CD4-positive, alpha-beta memory T cell (primary cell): ENCODE measurements around the gene KRTAP10-2. TPM values are rescaled to one million over a fixed set of nuclear protein-coding genes. Genes with fewer than 3 reads are reported as not detected.

ENCODE experiments used
- CTCF ChIA-PET: fragments of 350-600 bp; sonication (Branson Sonifier 250); formaldehyde crosslinking; loops from one replicate; lab custom pipeline; 2021; ENCODE audit warnings: inconsistent platforms; ENCODE audit not compliant: partially characterized antibody; lab: Charles Lee
- POLR2A ChIA-PET: fragments of 350-600 bp; sonication (Branson Sonifier 250); formaldehyde crosslinking; loops from one replicate; lab custom pipeline; 2021; ENCODE audit not compliant: partially characterized antibody; lab: Charles Lee
- DNase-seq, 5 donors: peaks; one replicate each; pipeline versions ENCODE4 v3.0.0 to v3.0.0-alpha.2; 2020 to 2022; ENCODE audit warnings: mixed read lengths in 1 of 5
- H3K27ac ChIP-seq: one replicate; pipeline ENCODE4 v1.7.0; 2013; ENCODE audit warnings: low read depth, low read length
- H3K27me3 ChIP-seq: 2 replicates; pipeline ENCODE4 v1.7.0; 2013; ENCODE audit warnings: mild to moderate bottlenecking, low read length, moderate library complexity; ENCODE audit not compliant: insufficient read depth
- H3K36me3 ChIP-seq: 2 replicates; pipeline ENCODE4 v1.7.0; 2013; ENCODE audit warnings: mild to moderate bottlenecking, low read length, moderate library complexity; ENCODE audit not compliant: insufficient read depth
- H3K4me1 ChIP-seq: 2 replicates; pipeline ENCODE4 v1.7.0; 2013; ENCODE audit warnings: mild to moderate bottlenecking, low read length, moderate library complexity; ENCODE audit not compliant: insufficient read depth
- H3K4me3 ChIP-seq, 2 donors: one replicate each; pipeline ENCODE4 v1.7.0; 2013; ENCODE audit warnings: low read length in 2 of 2, mild to moderate bottlenecking in 1 of 2
- H3K9me3 ChIP-seq, 2 donors: one replicate each; pipeline ENCODE4 v1.7.0; 2013; ENCODE audit warnings: low read length in 2 of 2, control low read depth in 1 of 2; ENCODE audit not compliant: control insufficient read depth in 1 of 2
- H3K27ac Mint-ChIP-seq, 7 donors: one replicate each; pipeline ENCODE4 v1.8.0; 2020 to 2021; ENCODE audit warnings: mixed read lengths in 7 of 7, mild to moderate bottlenecking in 6 of 7, inconsistent platforms in 3 of 7, moderate library complexity in 3 of 7
- H3K27me3 Mint-ChIP-seq, 2 donors: one replicate each; pipeline ENCODE4 v1.8.0; 2020 to 2021; ENCODE audit warnings: mixed read lengths in 2 of 2
- H3K36me3 Mint-ChIP-seq, 2 donors: one replicate each; pipeline ENCODE4 v1.8.0; 2020 to 2021; ENCODE audit warnings: mixed read lengths in 2 of 2, inconsistent platforms in 1 of 2, mild to moderate bottlenecking in 1 of 2
- H3K4me1 Mint-ChIP-seq, 4 donors: one replicate each; pipeline ENCODE4 v1.8.0; 2020 to 2021; ENCODE audit warnings: mixed read lengths in 4 of 4, mild to moderate bottlenecking in 1 of 4
- H3K4me3 Mint-ChIP-seq, 8 donors: one replicate each; pipeline ENCODE4 v1.8.0; 2020 to 2021; ENCODE audit warnings: mixed read lengths in 8 of 8, mild to moderate bottlenecking in 7 of 8, moderate library complexity in 6 of 8, inconsistent platforms in 3 of 8
- H3K9me3 Mint-ChIP-seq, 8 donors: one replicate each; pipeline ENCODE4 v1.8.0; 2020 to 2021; ENCODE audit warnings: mixed read lengths in 8 of 8, mild to moderate bottlenecking in 5 of 8, inconsistent platforms in 3 of 8, moderate library complexity in 1 of 8
- intact Hi-C: fragments of 100-400 bp; cut with micrococcal nuclease; formaldehyde crosslinking; loops from one replicate; pipeline ENCODE4 v1.15.1; 2023
- polyA plus RNA-seq, 2 donors: library from polyadenylated mRNA; unstranded; fragments of 300-500 nt; fragmentation: Illumina TruSeq; gene quantifications; one replicate each; pipeline ENCODE4 v1.2.3, GENCODE V29; 2021
- total RNA-seq, 2 experiments: library from RNA; stranded (reverse); gene quantifications; one replicate each; pipeline ENCODE4 v1.2.3, GENCODE V29; 2021

Gene KRTAP10-2
- total and polyA plus RNA-seq, 4 experiments from 2014 or later = not detected

- intact Hi-C loops = no loop called here
- POLR2A ChIA-PET = no interaction called here
- H3K4me3 Mint-ChIP-seq = no peak overlapping the region
- H3K4me1 ChIP-seq = no peaks in the 10 kb centered on the region
- no peaks in the 10 kb centered on the region for H3K36me3 ChIP-seq
- no peak overlapping the region for H3K27ac ChIP-seq
- H3K27me3 Mint-ChIP-seq = peaks cover 0 to 2% of the 10 kb centered on the region in 2 donors
- no peaks in the 10 kb centered on the region for H3K27me3 ChIP-seq
- no peaks in the 10 kb centered on the region for H3K9me3 ChIP-seq
- no peak overlapping the region for H3K4me3 ChIP-seq
- CTCF ChIA-PET = no interaction called here
- H3K9me3 Mint-ChIP-seq = no peaks in the 10 kb centered on the region
- H3K4me1 Mint-ChIP-seq = peaks cover 0 to 4% (median 0%) of the 10 kb centered on the region in 4 donors
- H3K36me3 Mint-ChIP-seq = no peaks in the 10 kb centered on the region
- DNase-seq = no peak
- H3K27ac Mint-ChIP-seq = peak overlapping the region in 1 of 7 donors; percentile 29
These were observed 23.2 kb downstream of the KRTAP10-2 start for GRCh38 chr21:44527983-44528633.

DNA sequence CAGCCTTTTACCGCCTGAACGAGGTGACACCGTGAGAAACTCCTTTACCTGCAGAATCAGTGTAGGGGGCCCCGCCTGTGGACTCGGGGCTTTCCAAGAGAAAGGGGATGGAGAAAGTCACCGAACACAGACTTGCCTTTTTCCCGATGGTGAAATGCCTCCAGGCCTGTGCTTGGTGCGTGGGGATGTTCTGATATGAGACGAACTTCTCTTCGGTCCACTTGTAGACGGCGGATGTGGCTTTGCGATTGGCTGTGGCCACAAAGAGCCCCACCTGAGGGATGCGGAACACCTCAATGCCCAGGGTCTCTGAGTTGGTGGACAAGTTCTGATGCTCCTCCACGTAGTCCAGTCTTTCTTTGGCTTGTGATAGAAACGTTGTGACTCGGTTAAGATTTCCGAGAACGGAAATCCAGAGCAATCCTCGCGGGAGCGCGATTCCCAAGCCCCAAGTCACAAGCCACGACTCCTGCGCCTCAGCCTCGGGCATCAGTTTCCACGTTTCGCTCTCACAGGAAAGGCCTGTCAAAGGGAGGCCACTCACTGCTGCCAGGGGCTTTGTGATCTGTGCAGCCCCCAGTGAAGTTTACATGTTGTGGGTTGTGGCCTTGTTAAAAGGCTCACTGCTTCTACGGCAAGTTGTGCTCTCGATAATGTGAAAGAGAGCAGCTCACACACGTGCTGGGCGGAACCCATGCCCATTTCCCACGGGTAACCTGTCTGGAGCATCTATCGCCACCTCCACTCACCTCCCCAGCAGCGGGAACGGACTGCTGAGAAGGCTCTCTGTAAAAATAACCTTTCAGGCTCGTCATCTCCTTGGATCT is 23.9 kb downstream of the KRTAP10-2 start:
- Mint-ChIP-seq H3K9me3 (no peaks in the 10 kb centered on the region), H3K36me3 (no peaks in the 10 kb centered on the region), H3K27ac (no peak overlapping the region), H3K27me3 (peaks cover 0 to 2% of the 10 kb centered on the region in 2 donors), H3K4me1 (peaks cover 0 to 4% (median 0%) of the 10 kb centered on the region in 4 donors), H3K4me3 (no peak overlapping the region)
- POLR2A ChIA-PET = interaction anchor here (0.5 kb wide), 1 partner anchor 24 kb away, joined by 3 read pairs; no protein-coding TSS in a partner anchor
- H3K27me3 ChIP-seq = no peaks in the 10 kb centered on the region
- no peak for DNase-seq
- H3K4me1 ChIP-seq = no peaks in the 10 kb centered on the region
- H3K27ac ChIP-seq = no peak overlapping the region
- intact Hi-C loops = no loop called here
- H3K4me3 ChIP-seq = no peak overlapping the region
- H3K9me3 ChIP-seq = no peaks in the 10 kb centered on the region
- H3K36me3 ChIP-seq = no peaks in the 10 kb centered on the region
- CTCF ChIA-PET = interaction anchor here (1.3 kb wide), 1 partner anchor 17 kb away, joined by 5 read pairs; no protein-coding TSS in a partner anchor

GRCh38 chr21:44526096-44526997 is 25.0 kb downstream of the KRTAP10-2 start:
- CTCF ChIA-PET = interaction anchor here (1.3 kb wide), 1 partner anchor 16 kb away, joined by 5 read pairs; no protein-coding TSS in a partner anchor
- H3K4me1 ChIP-seq = no peaks in the 10 kb centered on the region
- intact Hi-C loops = no loop called here

GRCh38 chr21:44525391-44526095 is 25.8 kb downstream of the KRTAP10-2 start:
- Mint-ChIP-seq H3K4me1 (peaks cover 0 to 4% (median 0%) of the 10 kb centered on the region in 4 donors), H3K36me3 (no peaks in the 10 kb centered on the region), H3K9me3 (no peaks in the 10 kb centered on the region), H3K27ac (peak overlapping the region in 1 of 7 donors; percentile 22), H3K4me3 (no peak overlapping the region), H3K27me3 (peaks cover 0 to 2% of the 10 kb centered on the region in 2 donors)
- H3K9me3 ChIP-seq = no peaks in the 10 kb centered on the region
- POLR2A ChIA-PET = interaction anchor here (1.3 kb wide), 1 partner anchor 132 kb away, joined by 3 read pairs; the partner anchor contains the start of gene KRTAP12-3
- no peak overlapping the region for H3K27ac ChIP-seq
- H3K4me1 ChIP-seq = no peaks in the 10 kb centered on the region
- no peaks in the 10 kb centered on the region for H3K27me3 ChIP-seq
- CTCF ChIA-PET = no interaction called here
- H3K4me3 ChIP-seq = no peak overlapping the region
- DNase-seq = no peak
- no peaks in the 10 kb centered on the region for H3K36me3 ChIP-seq
- intact Hi-C loops = no loop called here

More at GRCh38 chr21:44526096-44526997, 25.0 kb downstream of the KRTAP10-2 start:
- Histone ChIP-seq H3K27ac (no peak overlapping the region), H3K4me3 (no peak overlapping the region), H3K36me3 (no peaks in the 10 kb centered on the region), H3K9me3 (no peaks in the 10 kb centered on the region), H3K27me3 (no peaks in the 10 kb centered on the region)
- Mint-ChIP-seq H3K36me3 (no peaks in the 10 kb centered on the region), H3K9me3 (no peaks in the 10 kb centered on the region), H3K27me3 (peaks cover 0 to 2% of the 10 kb centered on the region in 2 donors), H3K27ac (peak overlapping the region in 1 of 7 donors; percentile 22), H3K4me1 (peaks cover 0 to 4% (median 0%) of the 10 kb centered on the region in 4 donors), H3K4me3 (no peak overlapping the region)
- no peak for DNase-seq
- POLR2A ChIA-PET = interaction anchor here (1.3 kb wide), 1 partner anchor 131 kb away, joined by 3 read pairs; the partner anchor contains the start of gene KRTAP12-3

GRCh38 chr21:44524414-44525371 is 26.6 kb downstream of the KRTAP10-2 start:
- Mint-ChIP-seq H3K27me3 (no peaks in the 10 kb centered on the region), H3K4me3 (no peak overlapping the region), H3K4me1 (no peaks in the 10 kb centered on the region), H3K27ac (no peak overlapping the region), H3K9me3 (no peaks in the 10 kb centered on the region), H3K36me3 (no peaks in the 10 kb centered on the region)
- no peak overlapping the region for H3K27ac ChIP-seq
- CTCF ChIA-PET = no interaction called here
- H3K9me3 ChIP-seq = no peaks in the 10 kb centered on the region
- H3K27me3 ChIP-seq = no peaks in the 10 kb centered on the region
- intact Hi-C loops = no loop called here
- no peaks in the 10 kb centered on the region for H3K4me1 ChIP-seq
- no peaks in the 10 kb centered on the region for H3K36me3 ChIP-seq
- H3K4me3 ChIP-seq = no peak overlapping the region
- POLR2A ChIA-PET = interaction anchor here (0.7 to 1.3 kb wide), 2 partner anchors 23 to 133 kb away, joined by 3 read pairs; partner anchors contain the start of gene KRTAP12-3
- no peak for DNase-seq
